GM12875 (cell line): ENCODE measurements around the gene AADACL4.

Experiments
- H3K4me3 ChIP-seq: one replicate; pipeline ENCODE4 v1.5.1; 2011; ENCODE audit warnings: low read depth, low read length, control low read depth
- CTCF ChIP-seq: IDR thresholded peaks from 2 replicates; pipeline ENCODE4 v1.5.1; 2011; ENCODE audit warnings: low read depth, mild to moderate bottlenecking, control low read depth, inconsistent platforms, low read length, moderate library complexity, borderline replicate concordance; ENCODE audit not compliant: insufficient read depth

Gene AADACL4

GRCh38 chr1:12629985-12630760, 13.7 kb upstream of the AADACL4 start:
- no peak for TF ChIP-seq CTCF
- no peak overlapping the region for H3K4me3 ChIP-seq

GRCh38 chr1:12630946-12631530, 12.8 kb upstream of the AADACL4 start:
- no peak overlapping the region for H3K4me3 ChIP-seq
- TF ChIP-seq CTCF, result no peak

DNA sequence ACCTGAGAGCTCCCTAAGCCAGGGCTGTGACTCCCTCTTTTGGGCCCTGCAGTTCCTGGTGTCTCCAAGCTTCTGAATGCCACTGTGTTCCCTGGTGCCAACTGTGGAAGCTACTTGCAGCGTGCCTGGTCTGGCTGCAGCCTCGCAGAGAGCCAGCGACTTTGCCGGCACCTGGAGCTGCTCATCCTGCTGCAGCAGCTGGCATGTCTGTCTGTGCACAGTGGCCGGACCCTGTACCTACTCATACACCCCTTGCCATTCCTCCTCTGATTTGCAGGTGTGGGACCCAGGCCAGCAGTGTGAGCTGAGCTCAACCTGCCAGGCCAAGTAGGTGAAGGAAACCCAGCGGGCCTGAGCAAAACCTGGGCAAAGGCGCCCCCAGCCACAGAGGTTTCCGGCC, 12.3 kb upstream of the AADACL4 start:
- H3K4me3 ChIP-seq, result no peak overlapping the region
- no peak for TF ChIP-seq CTCF

DNA sequence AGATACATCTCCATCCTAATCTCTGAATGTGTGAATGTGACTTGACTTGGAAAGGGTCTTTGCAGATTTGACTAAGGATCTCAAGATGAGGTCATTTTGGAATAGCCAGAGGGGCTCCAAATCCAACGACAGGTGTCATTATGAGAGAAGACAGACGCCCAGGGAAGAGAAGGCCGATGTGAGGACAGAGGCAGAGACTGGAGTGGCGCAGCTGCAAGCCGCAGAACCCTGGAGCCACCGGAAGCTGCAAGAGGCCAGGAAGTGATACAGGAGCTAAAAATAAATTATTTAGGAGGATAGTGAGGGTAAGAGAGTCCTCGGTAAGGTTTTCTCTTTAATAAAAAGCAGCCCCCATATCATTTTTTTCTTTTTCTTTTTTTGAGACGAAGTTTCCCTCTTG, 9.7 kb upstream of the AADACL4 start:
- no peak for TF ChIP-seq CTCF
- H3K4me3 ChIP-seq, result no peak overlapping the region

- H3K4me3 ChIP-seq, result no peak overlapping the region
Measured at GRCh38 chr1:12634696-12635202, 9.1 kb upstream of the AADACL4 start.

DNA sequence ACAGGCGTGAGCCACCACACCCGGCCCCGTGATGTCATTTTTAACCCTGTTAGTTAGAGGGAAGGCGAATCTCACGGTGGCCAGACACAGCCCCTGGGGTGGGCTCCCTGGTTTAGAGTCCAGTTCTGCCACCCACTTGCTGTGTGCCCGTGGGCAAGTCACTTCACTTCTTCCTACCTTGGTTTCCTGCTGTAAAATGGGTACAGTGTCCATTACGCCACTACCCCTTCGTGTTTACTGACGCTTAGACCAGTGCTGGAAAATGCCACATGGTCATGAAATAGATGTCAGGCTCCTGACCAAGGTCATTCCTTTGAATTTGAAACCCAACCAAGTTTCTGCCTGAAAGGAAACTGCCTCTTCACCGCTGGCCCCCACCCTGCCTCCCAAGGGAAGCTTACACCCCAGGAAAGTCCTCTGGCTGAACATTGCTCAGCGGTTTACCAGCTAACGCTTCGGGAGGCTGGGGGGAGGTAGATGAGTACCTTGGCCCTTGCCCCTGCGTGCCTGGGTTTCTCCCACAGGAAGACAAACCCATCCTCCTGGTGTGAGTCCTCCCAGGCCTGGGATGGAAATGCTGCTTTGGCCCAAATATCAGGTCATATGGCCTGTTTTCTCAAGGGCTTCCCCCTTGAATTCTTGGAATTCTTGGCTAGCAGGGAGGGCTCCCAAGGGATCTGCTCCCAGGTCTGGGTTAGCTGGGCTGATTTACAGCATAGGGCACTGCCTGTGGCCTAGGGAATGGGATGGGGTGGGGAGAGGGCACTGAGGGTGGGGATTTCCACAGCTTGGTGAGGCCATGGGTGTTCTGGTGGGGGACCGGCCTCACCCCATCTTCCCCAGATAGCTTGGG, 7.6 kb upstream of the AADACL4 start:
- no peak overlapping the region for H3K4me3 ChIP-seq
- TF ChIP-seq CTCF, result no peak

More at GRCh38 chr1:12634696-12635202, 9.1 kb upstream of the AADACL4 start:
- TF ChIP-seq CTCF, result no peak
